AG10803 (cell line): ENCODE data around the gene CSN1S1.

Experiments used
- DNase-seq: peaks from one replicate; pipeline ENCODE4 v3.0.0; 2010; ENCODE audit warnings: low read depth
- H3K4me3 ChIP-seq: 2 replicates; pipeline ENCODE4 v1.5.1; 2011; ENCODE audit warnings: mild to moderate bottlenecking, low read length, control low read depth
- CTCF ChIP-seq: conservative IDR thresholded peaks from 2 replicates; pipeline ENCODE4 v1.5.1; 2011; ENCODE audit warnings: mild to moderate bottlenecking, low read length, control low read depth, inconsistent platforms

Gene CSN1S1

GRCh38 chr4:69951602-69952001, 20.7 kb downstream of the CSN1S1 start:
- no peak for TF ChIP-seq CTCF
- no peak overlapping the region for H3K4me3 ChIP-seq
- no peak for DNase-seq

- no peak overlapping the region for H3K4me3 ChIP-seq
- no peak for DNase-seq
- TF ChIP-seq CTCF = no peak
Observed at GRCh38 chr4:69957209-69957608, 26.3 kb downstream of the CSN1S1 start.

GRCh38 chr4:69965628-69966027, 34.8 kb downstream of the CSN1S1 start, which contains the start of gene CSN2:
TSS of gene CSN2 (minus strand) at chr4:69965728. CDS start at chr4:69960995, 4,733 bp downstream.
- H3K4me3 ChIP-seq = no peak within 1 kb of the TSS
- DNase-seq = no peak
- no peak for TF ChIP-seq CTCF

GRCh38 chr4:69970071-69970470, 39.2 kb downstream of the CSN1S1 start:
- TF ChIP-seq CTCF = no peak
- no peak overlapping the region for H3K4me3 ChIP-seq
- DNase-seq = no peak

- no peak for DNase-seq
- H3K4me3 ChIP-seq = no peak overlapping the region
- TF ChIP-seq CTCF = no peak
Observed at GRCh38 chr4:69974631-69975030, 43.8 kb downstream of the CSN1S1 start.

GRCh38 chr4:69977582-69977981, 46.7 kb downstream of the CSN1S1 start:
- no peak overlapping the region for H3K4me3 ChIP-seq
- TF ChIP-seq CTCF = no peak
- DNase-seq = no peak

GRCh38 chr4:69984030-69984443, 53.2 kb downstream of the CSN1S1 start:
- no peak overlapping the region for H3K4me3 ChIP-seq
- no peak for DNase-seq
- TF ChIP-seq CTCF = no peak
